ENCODE measurements around the gene ANTXR1. TPM values are rescaled to one million over a fixed set of nuclear protein-coding genes. Genes with fewer than 3 reads are reported as not detected.

Gene ANTXR1
- total RNA-seq, 1 donor from 2014 or later = 69.5 TPM

GRCh38 chr2:69149631-69150215 is 136.7 kb downstream of the ANTXR1 start:
- Mint-ChIP-seq H3K36me3 (peaks cover 9% of the 10 kb centered on the region), H3K9me3 (no peaks in the 10 kb centered on the region), H3K4me1 (ENCODE audit: unreplicated experiment) (peaks cover 12% of the 10 kb centered on the region), H3K27ac (no peak overlapping the region), H3K27me3 (no peaks in the 10 kb centered on the region), H3K4me3 (no peak overlapping the region)
- no peak for DNase-seq (ENCODE audit: extremely low spot score, unreplicated experiment)
- TF ChIP-seq CTCF (conservative IDR thresholded peaks at IDR 0.05) = no peak

GRCh38 chr2:69151931-69152330 is 139.0 kb downstream of the ANTXR1 start:
- peaks cover 12% of the 10 kb centered on the region for H3K4me1 Mint-ChIP-seq (ENCODE audit: unreplicated experiment)
- H3K27ac Mint-ChIP-seq = no peak overlapping the region
- no peaks in the 10 kb centered on the region for H3K27me3 Mint-ChIP-seq

GRCh38 chr2:69152847-69153583 is 140.0 kb downstream of the ANTXR1 start:
- TF ChIP-seq CTCF (conservative IDR thresholded peaks at IDR 0.05) = no peak
- peaks cover 6% of the 10 kb centered on the region for H3K36me3 Mint-ChIP-seq
- peaks cover 12% of the 10 kb centered on the region for H3K4me1 Mint-ChIP-seq (ENCODE audit: unreplicated experiment)
- H3K4me3 Mint-ChIP-seq = no peak overlapping the region
- no peak overlapping the region for H3K27ac Mint-ChIP-seq
- H3K27me3 Mint-ChIP-seq = no peaks in the 10 kb centered on the region
- no peaks in the 10 kb centered on the region for H3K9me3 Mint-ChIP-seq
- DNase-seq (ENCODE audit: extremely low spot score, unreplicated experiment) = no peak

More at GRCh38 chr2:69151931-69152330, 139.0 kb downstream of the ANTXR1 start:
- Mint-ChIP-seq H3K9me3 (no peaks in the 10 kb centered on the region), H3K4me3 (no peak overlapping the region), H3K36me3 (peaks cover 6% of the 10 kb centered on the region)
- TF ChIP-seq CTCF (conservative IDR thresholded peaks at IDR 0.05) = no peak
- no peak for DNase-seq (ENCODE audit: extremely low spot score, unreplicated experiment)

- Mint-ChIP-seq H3K36me3 (peaks cover 6% of the 10 kb centered on the region), H3K9me3 (no peaks in the 10 kb centered on the region), H3K27me3 (no peaks in the 10 kb centered on the region), H3K27ac (no peak overlapping the region), H3K4me3 (no peak overlapping the region), H3K4me1 (ENCODE audit: unreplicated experiment) (peaks cover 8% of the 10 kb centered on the region)
- no peak for TF ChIP-seq CTCF (conservative IDR thresholded peaks at IDR 0.05)
- DNase-seq (ENCODE audit: extremely low spot score, unreplicated experiment) = no peak
Measured at GRCh38 chr2:69154106-69154505, 141.1 kb downstream of the ANTXR1 start.

- TF ChIP-seq CTCF (conservative IDR thresholded peaks at IDR 0.05) = no peak
Measured at GRCh38 chr2:69156624-69157023, 143.6 kb downstream of the ANTXR1 start.

More at GRCh38 chr2:69156624-69157023, 143.6 kb downstream of the ANTXR1 start:
- DNase-seq (ENCODE audit: extremely low spot score, unreplicated experiment) = no peak
- Mint-ChIP-seq H3K27me3 (no peaks in the 10 kb centered on the region), H3K4me1 (ENCODE audit: unreplicated experiment) (peaks cover 21% of the 10 kb centered on the region), H3K36me3 (peaks cover 10% of the 10 kb centered on the region), H3K9me3 (no peaks in the 10 kb centered on the region), H3K27ac (no peak overlapping the region), H3K4me3 (no peak overlapping the region)

All from type B pancreatic cell (in vitro differentiated cells).